K562 (cell line): Measurements from ENCODE around the gene HBG1. TPM values are rescaled to one million over a fixed set of nuclear protein-coding genes. Genes with fewer than 3 reads are reported as not detected.

Source experiments
- BACH1 ChIP-seq: fragments of 200-800 bp; sonication (Bioruptor generic); IDR thresholded peaks from 2 replicates; pipeline ENCODE4 v1.6.1; 2016; ENCODE audit warnings: missing genetic modification characterization, missing compliant biosample characterization
- BCLAF1 ChIP-seq, 2 experiments: fragments of 450-650 bp in 1 of 2; IDR thresholded peaks; 2 replicates each; pipeline ENCODE4 v1.6.1; 2011 to 2017; ENCODE audit warnings: low read depth in 2 of 2, antibody characterized with exemption in 1 of 2, borderline replicate concordance in 1 of 2, low read length in 1 of 2, mild to moderate bottlenecking in 1 of 2, mixed read lengths in 1 of 2; ENCODE audit not compliant: control insufficient read depth in 1 of 2
- CAMTA2 ChIP-seq: fragments of 250-450 bp; sonication (Bioruptor Pico); conservative IDR thresholded peaks from 2 replicates; pipeline ENCODE4 v1.5.1; 2022
- CCNT2 ChIP-seq: IDR thresholded peaks from 2 replicates; pipeline ENCODE4 v1.6.1; 2011; ENCODE audit warnings: borderline replicate concordance, low read depth, mild to moderate bottlenecking, moderate library complexity, mixed read lengths, low read length; ENCODE audit not compliant: insufficient read length; ENCODE audit errors: extremely low read depth
- CUX1 ChIP-seq: fragments of 200-800 bp; sonication (Bioruptor generic); IDR thresholded peaks from 2 replicates; pipeline ENCODE4 v1.6.1; 2016; ENCODE audit warnings: missing genetic modification characterization, missing compliant biosample characterization
- ERF ChIP-seq: fragments of 450-650 bp; formaldehyde crosslinking; IDR thresholded peaks from 2 replicates; pipeline ENCODE4 v1.4.0; 2020; ENCODE audit warnings: mild to moderate bottlenecking, mixed read lengths
- ETV5 ChIP-seq: sonication (generic); formaldehyde crosslinking; IDR thresholded peaks from 2 replicates; pipeline ENCODE4 v1.4.0; 2020; ENCODE audit warnings: low read depth, mild to moderate bottlenecking, missing genetic modification reagents
- GTF2B ChIP-seq: IDR thresholded peaks from 2 replicates; pipeline ENCODE4 v1.6.1; 2011; ENCODE audit not compliant: insufficient read length; ENCODE audit errors: extremely low read depth
- KDM2B ChIP-seq: fragments of 250-450 bp; sonication (Bioruptor Pico); IDR thresholded peaks from 2 replicates; pipeline ENCODE4 v1.8.0; 2021; ENCODE audit warnings: mild to moderate bottlenecking, moderate library complexity
- MTA1 ChIP-seq: fragments of 450-650 bp; IDR thresholded peaks from 2 replicates; pipeline ENCODE4 v1.6.1; 2017; ENCODE audit warnings: borderline replicate concordance
- NCOA1 ChIP-seq: fragments of 450-650 bp; IDR thresholded peaks from 2 replicates; pipeline ENCODE4 v1.6.1; 2016; ENCODE audit warnings: low read depth
- PPARD ChIP-seq: fragments of 250-450 bp; sonication (Bioruptor Pico); IDR thresholded peaks from 2 replicates; pipeline ENCODE4 v1.8.0; 2022; ENCODE audit warnings: inconsistent platforms, mild to moderate bottlenecking, moderate library complexity
- RBM34 ChIP-seq: fragments of 200-400 bp; formaldehyde crosslinking; IDR thresholded peaks from 2 replicates; pipeline ENCODE4 v1.6.1; 2018; ENCODE audit warnings: low read length, borderline replicate concordance; ENCODE audit not compliant: insufficient read depth
- THRAP3 ChIP-seq: fragments of 450-650 bp; IDR thresholded peaks from 2 replicates; pipeline ENCODE4 v1.6.1; 2016; ENCODE audit warnings: mild to moderate bottlenecking, inconsistent platforms, borderline replicate concordance
- TOE1 ChIP-seq, 2 experiments: fragments of 450-650 bp in 1 of 2; sonication (generic) in 1 of 2; formaldehyde crosslinking in 1 of 2; IDR thresholded peaks; 2 replicates each; pipeline versions ENCODE4 v1.7.1 to v1.8.0; 2016 to 2022; ENCODE audit warnings: borderline replicate concordance in 2 of 2, mild to moderate bottlenecking in 2 of 2, antibody characterized with exemption in 1 of 2, inconsistent platforms in 1 of 2, low read depth in 1 of 2, missing genetic modification reagents in 1 of 2, moderate library complexity in 1 of 2
- YBX1 ChIP-seq: fragments of 450-650 bp; IDR thresholded peaks from 2 replicates; pipeline ENCODE4 v1.7.1; 2016; ENCODE audit warnings: mild to moderate bottlenecking
- ZNF224 ChIP-seq: sonication (generic); formaldehyde crosslinking; IDR thresholded peaks from 2 replicates; pipeline ENCODE4 v1.8.0; 2022; ENCODE audit warnings: mild to moderate bottlenecking, missing genetic modification reagents
- ZNF707 ChIP-seq: fragments of 250-450 bp; sonication (Bioruptor Pico); conservative IDR thresholded peaks from 2 replicates; pipeline ENCODE4 v1.8.0; 2022; ENCODE audit warnings: inconsistent platforms, mild to moderate bottlenecking, moderate library complexity
- polyA plus RNA-seq, 8 experiments: library from polyadenylated mRNA; depleted of rRNA in 4 of 8; stranded (reverse) in 5 of 8; unstranded in 3 of 8; fragments of >200 nt; fragmentation: Nextera tagmentation in 2 of 8; fragmentation: Illumina TruSeq in 1 of 8; extraction: Ambion mirVana in 2 of 8; extraction: Trizol in 1 of 8; gene quantifications; 2 replicates each; pipeline versions ENCODE4 v1.2.1 to v1.2.3, GENCODE V29; 2011 to 2014; ENCODE audit warnings: inconsistent platforms in 1 of 8, missing spikeins in 1 of 8
- total RNA-seq, 7 experiments: library from RNA; depleted of rRNA in 6 of 7; stranded (reverse); fragments of >200 nt in 6 of 7; fragmentation: Illumina TruSeq in 2 of 7; extraction: Trizol in 2 of 7; gene quantifications; 2 replicates each; pipeline versions ENCODE4 v1.2.1 to v1.2.3, GENCODE V29; 2011 to 2021; ENCODE audit warnings: low replicate concordance in 1 of 7

Gene HBG1
- total and polyA plus RNA-seq, 9 of the 15 experiments (the other 6 are each of a cell fraction or from before 2014, with no cell fraction given): 1,066 to 16,338 (median 4,898) TPM

- TF ChIP-seq BCLAF1 (IDR thresholded peaks at IDR 0.05; ENCODE audit: borderline replicate concordance in 1 of 2, control insufficient read depth in 1 of 2, low read depth in 2 of 2, low read length in 1 of 2) (peak in 1 of 2 experiments; percentile 83; a peak in 2 of 4 replicates), CUX1 (CRISPR knock-in tag) (no peak), KDM2B (CRISPR knock-in tag) (no peak), GTF2B (no peak), MTA1 (peak; percentile 87; the same call in 1 of the 2 replicates), CAMTA2 (CRISPR knock-in tag) (no peak), BACH1 (tag) (no peak), NCOA1 (no peak), THRAP3 (no peak), ZNF707 (no peak), ZNF224 (CRISPR knock-in tag) (no peak), ERF (CRISPR knock-in tag) (no peak), RBM34 (no peak), ETV5 (CRISPR knock-in tag) (no peak), PPARD (CRISPR knock-in tag) (no peak), CCNT2 (no peak), YBX1 (no peak), TOE1 (IDR thresholded peaks at IDR 0.05; ENCODE audit: borderline replicate concordance) (peak; percentile 38; the same call in 1 of the 2 replicates), TOE1 (CRISPR knock-in tag; IDR thresholded peaks at IDR 0.05; ENCODE audit: borderline replicate concordance, low read depth) (no peak)
Observed at GRCh38 chr11:5235364-5236095, 14.1 kb downstream of the HBG1 start (continued).
